ENCODE measurements around the gene LTV1.

LTV1 gene

GRCh38 chr6:143896126-143896860, 53.2 kb downstream of the LTV1 start:
- no peak for DNase-seq

GRCh38 chr6:143900358-143900757, 57.2 kb downstream of the LTV1 start:
- no peak for DNase-seq

- DNase-seq = no peak
These were observed 59.0 kb downstream of the LTV1 start for GRCh38 chr6:143901885-143902750.

- DNase-seq = no peak
These were observed 59.7 kb downstream of the LTV1 start for GRCh38 chr6:143902827-143903226.

GRCh38 chr6:143911028-143911427, 67.9 kb downstream of the LTV1 start:
- DNase-seq = no peak

GRCh38 chr6:143912671-143913070, 69.5 kb downstream of the LTV1 start:
- DNase-seq = no peak
